ENCODE data around the gene MBTD1.
A peak's percentile ranks its signal among the peaks of the same experiment; 100 is the strongest.
"Not testable (repeated sequence)": the region's sequence is repeated elsewhere in the genome, so short reads cannot be mapped to it uniquely, and the experiment has no call there.

MBTD1 gene

DNA sequence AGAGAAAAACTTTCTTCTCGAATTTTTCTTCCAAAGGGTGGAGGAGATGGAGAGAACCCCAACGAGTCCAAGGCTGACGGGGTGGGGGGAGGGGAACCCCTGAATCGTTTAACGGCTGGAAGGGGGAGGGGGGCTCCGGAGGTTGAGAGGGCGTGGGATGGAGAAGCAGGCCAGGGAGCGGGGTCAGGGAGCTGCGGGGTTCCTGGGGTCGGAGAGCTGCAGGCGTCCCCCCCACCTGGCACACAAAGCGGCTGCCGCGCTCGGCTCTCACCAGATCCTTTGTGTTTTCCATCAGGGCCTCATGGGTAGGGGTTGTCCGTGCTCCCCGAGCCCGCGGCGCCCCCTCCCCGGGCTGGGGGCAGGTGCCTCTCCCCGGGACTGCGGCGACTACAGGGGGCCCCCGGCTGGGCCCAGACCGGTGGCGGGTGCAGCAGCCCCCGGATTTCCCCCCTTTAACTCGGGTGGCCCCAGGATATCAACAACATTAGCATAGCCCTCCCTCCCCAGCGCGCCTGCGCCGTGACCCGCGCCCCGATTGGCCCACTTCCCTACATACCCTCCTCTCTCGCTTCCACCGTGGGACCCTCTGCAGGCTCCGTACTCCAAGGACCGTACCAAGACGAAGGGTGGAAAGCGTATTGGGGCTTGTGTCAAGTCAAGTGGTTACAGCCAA, at the start of gene MBTD1:
Gene MBTD1 (minus strand): TSS at position 486 of the 673 bp plus-strand sequence. CDS start 34,888 bp downstream, outside the sequence.
- H3K36me3 Mint-ChIP-seq, result peaks cover 21% of the 10 kb centered on the region
- H3K4me3 Mint-ChIP-seq, result peak within 1 kb of the TSS; percentile 90
- peak within 1 kb of the TSS; percentile 98 for H3K27ac Mint-ChIP-seq
- no peaks in the 10 kb centered on the region for H3K9me3 Mint-ChIP-seq
- H3K4me1 Mint-ChIP-seq, result peaks cover 62% of the 10 kb centered on the region
- H3K27me3 Mint-ChIP-seq, result no peaks in the 10 kb centered on the region

DNA sequence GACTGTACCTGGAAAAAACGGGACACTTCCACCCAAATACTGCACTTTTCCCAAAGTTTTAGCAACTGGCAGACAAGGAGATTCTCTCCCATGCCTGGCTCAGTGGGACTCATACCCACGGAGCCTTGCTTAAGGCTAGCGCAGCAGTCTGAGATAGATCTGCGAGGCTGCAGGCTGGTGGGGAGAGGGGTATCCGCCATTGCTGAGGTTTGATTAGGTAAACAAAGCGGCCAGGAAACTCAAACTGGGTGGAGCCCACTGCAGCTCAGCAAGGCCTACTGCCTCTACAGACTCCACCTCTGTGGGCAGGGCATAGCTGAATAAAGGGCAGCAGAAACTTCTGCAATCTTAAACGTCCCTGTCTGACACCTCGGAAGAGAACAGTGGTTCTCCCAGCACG, 45.3 kb upstream of the MBTD1 start:
- Mint-ChIP-seq H3K27ac (no peak overlapping the region), H3K4me1 (no peaks in the 10 kb centered on the region)

DNA sequence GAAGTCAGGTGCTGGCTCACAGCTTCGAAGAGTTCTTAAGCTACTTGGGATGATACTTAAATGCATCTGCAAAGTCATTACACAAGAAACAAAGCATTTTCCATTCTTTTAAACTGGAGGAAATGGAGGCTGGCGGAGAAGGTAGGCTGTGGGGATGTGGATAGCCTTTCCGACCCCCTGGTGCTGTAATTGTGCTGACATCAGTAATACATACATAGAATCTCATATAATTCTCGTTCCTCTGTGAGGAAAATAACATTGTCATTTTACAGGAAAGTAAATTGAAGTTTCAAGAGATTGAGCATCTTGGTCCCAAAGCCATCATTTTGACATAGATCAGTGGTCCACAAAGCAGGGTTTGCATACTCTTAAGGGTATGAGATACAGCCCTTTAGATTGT, 40.0 kb upstream of the MBTD1 start:
- no peaks in the 10 kb centered on the region for H3K27me3 Mint-ChIP-seq

More for the DNA sequence above, 45.3 kb upstream of the MBTD1 start:
- Mint-ChIP-seq H3K4me3 (no peak overlapping the region), H3K36me3 (peaks cover 3% of the 10 kb centered on the region), H3K9me3 (peaks cover 11% of the 10 kb centered on the region), H3K27me3 (peaks cover 3% of the 10 kb centered on the region)

DNA sequence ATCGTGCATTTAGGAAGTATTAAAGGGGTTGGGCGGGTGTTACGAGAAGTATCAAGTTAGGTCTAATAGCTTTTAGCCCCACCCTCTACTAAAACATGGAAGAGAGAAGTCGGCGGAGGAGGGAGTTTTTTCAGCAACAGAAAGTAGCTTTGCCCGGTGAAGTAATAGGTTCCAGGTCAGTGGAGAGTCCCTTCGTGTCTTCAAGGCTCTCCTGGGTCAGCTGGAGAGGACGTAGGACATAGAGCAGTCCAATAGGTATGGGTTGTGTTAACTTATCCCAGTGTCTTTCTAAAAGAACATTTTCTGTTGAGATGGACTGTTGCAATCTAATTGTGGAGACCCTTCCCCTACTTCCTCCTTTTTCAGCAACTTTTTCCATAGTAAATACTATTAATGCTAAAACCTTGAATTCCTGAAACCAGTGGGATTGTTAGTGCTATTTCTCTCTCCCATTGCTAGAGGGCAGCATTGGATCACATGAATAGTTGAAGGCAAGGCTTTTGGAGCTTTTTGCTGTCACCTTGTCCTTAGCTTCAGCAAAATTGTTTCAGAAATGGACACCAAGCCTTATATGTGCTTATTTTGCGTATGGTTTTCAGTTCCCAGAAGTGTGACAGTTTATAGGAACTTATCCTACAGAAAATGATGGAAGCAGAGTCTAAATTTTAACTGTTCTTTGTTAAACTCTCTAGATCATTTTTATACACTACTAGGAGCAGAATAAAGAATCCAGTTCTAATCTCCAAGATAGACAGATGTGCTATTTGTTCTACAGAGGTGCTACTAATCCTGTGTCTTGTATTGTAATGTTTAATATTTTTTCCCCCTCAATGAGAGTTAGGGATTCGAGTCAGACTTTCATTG, 38.9 kb upstream of the MBTD1 start:
- H3K36me3 Mint-ChIP-seq, result peaks cover 8% of the 10 kb centered on the region
- no peaks in the 10 kb centered on the region for H3K9me3 Mint-ChIP-seq
- H3K4me1 Mint-ChIP-seq, result peaks cover 5% of the 10 kb centered on the region
- H3K4me3 Mint-ChIP-seq, result no peak overlapping the region
- H3K27ac Mint-ChIP-seq, result no peak overlapping the region
- no peaks in the 10 kb centered on the region for H3K27me3 Mint-ChIP-seq

More for the DNA sequence above, 40.0 kb upstream of the MBTD1 start:
- no peaks in the 10 kb centered on the region for H3K9me3 Mint-ChIP-seq
- no peak overlapping the region for H3K4me3 Mint-ChIP-seq
- H3K36me3 Mint-ChIP-seq, result peaks cover 1% of the 10 kb centered on the region
- no peak overlapping the region for H3K27ac Mint-ChIP-seq
- H3K4me1 Mint-ChIP-seq, result peaks cover 5% of the 10 kb centered on the region

DNA sequence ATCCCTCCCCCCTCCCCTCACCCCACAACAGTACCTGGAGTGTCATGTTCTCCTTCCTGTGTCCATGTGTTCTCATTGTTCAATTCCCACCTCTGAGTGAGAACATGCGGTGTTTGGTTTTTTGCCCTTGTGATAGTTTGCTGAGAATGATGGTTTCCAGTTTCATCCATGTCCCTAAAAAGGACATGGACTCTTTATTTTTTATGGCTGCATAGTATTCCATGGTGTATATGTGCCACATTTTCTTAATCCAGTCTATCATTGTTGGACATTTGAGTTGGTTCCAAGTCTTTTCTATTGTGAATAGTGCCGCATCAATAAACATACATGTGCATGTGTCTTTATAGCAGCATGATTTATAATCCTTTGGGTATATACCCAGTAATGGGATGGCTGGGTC, 34.5 kb upstream of the MBTD1 start:
- not testable (repeated sequence) for H3K27ac Mint-ChIP-seq, H3K4me3 Mint-ChIP-seq, H3K27me3 Mint-ChIP-seq, H3K9me3 Mint-ChIP-seq, H3K4me1 Mint-ChIP-seq
- H3K36me3 Mint-ChIP-seq, result peaks cover 20% of the 10 kb centered on the region

DNA sequence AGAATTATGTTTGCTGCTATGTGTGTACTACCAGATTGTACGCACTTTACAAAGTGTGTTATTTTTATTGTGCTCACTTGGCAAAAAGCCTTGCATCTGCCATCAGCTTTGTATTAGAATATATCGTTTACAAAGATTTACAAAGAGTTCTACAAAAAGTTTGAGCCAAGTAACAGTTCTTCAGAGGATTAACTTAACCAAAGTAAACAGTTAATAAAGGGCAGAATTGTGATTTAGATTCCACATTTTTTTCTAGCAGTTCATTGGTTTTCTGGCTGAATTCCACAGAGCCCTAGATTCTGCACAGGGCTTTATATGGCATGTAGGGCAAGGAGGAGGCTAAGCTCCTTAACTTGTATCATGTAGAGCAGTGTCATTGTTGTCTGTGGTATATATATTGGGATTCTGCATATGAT, 29.9 kb upstream of the MBTD1 start:
- Mint-ChIP-seq H3K27me3 (no peaks in the 10 kb centered on the region), H3K4me1 (peaks cover 14% of the 10 kb centered on the region), H3K36me3 (peaks cover 29% of the 10 kb centered on the region), H3K27ac (no peak overlapping the region), H3K4me3 (no peak overlapping the region), H3K9me3 (no peaks in the 10 kb centered on the region)

DNA sequence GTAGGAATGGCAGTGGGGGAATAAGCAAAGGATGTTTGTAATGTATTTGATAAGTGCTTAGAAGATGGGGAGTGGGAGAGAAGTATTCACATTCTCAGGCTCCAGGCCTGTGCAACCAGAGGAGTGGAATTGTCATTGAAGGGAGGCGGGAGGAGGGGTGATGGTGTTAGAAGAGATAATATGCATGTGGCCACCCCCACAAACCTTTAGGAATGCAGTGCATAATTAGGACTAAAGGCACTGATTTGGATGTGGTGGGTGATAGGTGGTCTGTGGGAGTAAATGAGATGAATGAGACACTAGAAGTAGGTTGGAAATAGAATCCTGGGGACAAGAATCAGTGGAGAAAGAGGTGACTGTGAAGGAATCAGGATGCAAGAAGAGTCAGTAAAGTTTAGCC, 27.6 kb upstream of the MBTD1 start:
- Mint-ChIP-seq H3K27me3 (no peaks in the 10 kb centered on the region), H3K36me3 (peaks cover 20% of the 10 kb centered on the region), H3K9me3 (no peaks in the 10 kb centered on the region), H3K4me1 (peaks cover 17% of the 10 kb centered on the region), H3K4me3 (no peak overlapping the region), H3K27ac (peak overlapping the region; percentile 53)

DNA sequence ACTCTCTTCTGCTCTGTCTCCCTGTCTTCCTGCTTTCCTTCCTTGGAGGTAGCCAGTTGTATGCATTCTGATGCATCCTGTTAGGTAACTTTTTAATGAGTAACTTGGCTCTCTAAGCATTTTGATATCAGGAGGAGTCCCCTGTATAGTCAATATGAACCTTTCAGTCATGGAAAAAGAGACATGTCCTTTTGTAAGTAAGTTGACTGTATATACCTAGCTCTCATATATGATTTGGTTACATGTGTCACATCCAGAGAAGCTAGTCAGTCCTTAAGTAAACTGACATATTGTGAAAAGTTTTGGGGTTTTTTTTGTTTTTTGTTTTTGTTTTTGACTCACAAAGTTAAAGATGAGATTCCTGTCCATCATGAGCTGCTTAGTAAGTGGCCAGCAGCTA, 19.3 kb upstream of the MBTD1 start:
- Mint-ChIP-seq H3K4me3 (no peak overlapping the region), H3K9me3 (no peaks in the 10 kb centered on the region), H3K27ac (peak overlapping the region; percentile 85), H3K36me3 (peaks cover 19% of the 10 kb centered on the region), H3K4me1 (peaks cover 13% of the 10 kb centered on the region), H3K27me3 (no peaks in the 10 kb centered on the region)

DNA sequence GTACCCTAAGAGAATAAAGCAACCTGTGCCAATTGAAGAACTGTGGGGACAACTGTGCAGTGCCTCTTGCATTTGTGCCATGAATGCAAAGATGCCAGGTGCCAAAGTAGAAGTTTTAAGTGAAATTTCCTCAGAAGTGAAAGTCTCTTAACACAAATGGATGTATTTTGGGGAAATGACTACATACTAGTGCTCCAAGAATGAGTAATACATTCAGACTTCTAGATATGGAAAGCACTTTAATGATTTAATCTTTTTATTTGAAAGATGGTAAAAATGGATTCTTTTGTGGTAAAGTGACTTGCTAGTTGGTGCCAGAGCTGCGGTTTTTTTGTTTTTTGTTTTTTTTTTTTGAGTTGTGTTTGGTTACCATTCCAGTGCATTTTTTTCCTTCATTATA, 15.5 kb upstream of the MBTD1 start:
- Mint-ChIP-seq H3K27me3 (no peaks in the 10 kb centered on the region), H3K36me3 (peaks cover 22% of the 10 kb centered on the region), H3K27ac (no peak overlapping the region), H3K4me1 (peaks cover 34% of the 10 kb centered on the region), H3K9me3 (no peaks in the 10 kb centered on the region), H3K4me3 (no peak overlapping the region)

DNA sequence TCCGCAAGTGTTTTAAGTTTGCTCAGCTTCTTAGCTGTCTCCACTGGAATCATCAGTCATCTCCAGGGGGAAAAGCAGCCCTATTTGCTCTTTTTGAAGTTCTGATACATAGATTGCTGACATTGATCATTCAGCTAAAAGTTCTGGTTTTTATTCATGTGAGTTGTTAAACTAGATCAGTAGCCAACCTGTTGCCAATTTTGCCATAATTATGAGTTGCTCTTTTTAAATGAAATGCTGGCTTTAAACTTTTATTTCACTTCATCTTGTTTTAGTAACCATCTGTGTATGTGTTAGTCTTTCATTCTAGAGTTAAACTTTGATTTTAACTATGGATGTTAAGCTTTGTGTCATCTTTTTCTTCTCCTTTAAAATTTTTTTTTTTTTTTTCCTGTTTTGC, 13.0 kb upstream of the MBTD1 start:
- Mint-ChIP-seq H3K9me3 (no peaks in the 10 kb centered on the region), H3K4me1 (peaks cover 44% of the 10 kb centered on the region), H3K27me3 (no peaks in the 10 kb centered on the region), H3K27ac (no peak overlapping the region), H3K36me3 (peaks cover 24% of the 10 kb centered on the region), H3K4me3 (no peak overlapping the region)

DNA sequence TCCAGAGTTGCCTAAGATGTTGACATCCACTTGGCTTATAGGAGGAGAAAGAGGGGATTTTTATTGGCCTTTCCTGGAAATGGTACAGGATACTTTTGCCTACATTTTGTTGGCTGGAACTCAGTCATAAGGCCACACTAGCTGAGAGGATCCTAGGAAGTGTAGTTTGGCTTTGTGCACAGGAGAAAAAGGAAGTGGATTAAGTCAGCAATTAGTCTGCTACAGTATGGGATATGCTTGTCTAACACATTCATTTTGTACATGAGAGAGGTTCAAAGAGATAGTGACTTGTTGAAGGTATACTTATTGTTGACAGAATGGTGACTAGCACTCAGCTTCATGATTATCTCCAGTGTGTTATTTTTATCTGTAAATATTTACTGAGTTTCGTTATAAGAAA, 10.8 kb upstream of the MBTD1 start:
- Mint-ChIP-seq H3K9me3 (no peaks in the 10 kb centered on the region), H3K27ac (no peak overlapping the region), H3K36me3 (peaks cover 24% of the 10 kb centered on the region), H3K4me3 (no peak overlapping the region), H3K4me1 (peaks cover 55% of the 10 kb centered on the region), H3K27me3 (no peaks in the 10 kb centered on the region)

DNA sequence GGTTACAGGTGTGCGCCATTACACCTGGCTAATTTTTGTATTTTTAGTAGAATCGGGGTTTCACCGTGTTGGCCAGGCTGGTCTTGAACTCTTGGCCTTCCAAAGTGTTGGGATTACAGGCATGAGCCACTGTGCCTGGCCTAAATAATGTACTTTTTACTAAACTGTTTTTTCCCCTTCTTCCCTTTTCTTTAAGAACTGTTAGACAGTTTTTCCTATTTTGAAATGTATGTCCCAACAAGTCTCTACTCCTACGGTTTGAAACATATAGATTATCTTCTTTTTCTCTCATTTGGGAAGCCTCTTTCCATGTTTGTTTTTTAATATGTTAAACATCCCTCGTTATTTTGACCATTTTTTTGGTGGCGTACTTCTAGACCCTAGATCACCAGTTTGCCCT, 10.1 kb upstream of the MBTD1 start:
- peaks cover 58% of the 10 kb centered on the region for H3K4me1 Mint-ChIP-seq
- H3K27ac Mint-ChIP-seq, result no peak overlapping the region

DNA sequence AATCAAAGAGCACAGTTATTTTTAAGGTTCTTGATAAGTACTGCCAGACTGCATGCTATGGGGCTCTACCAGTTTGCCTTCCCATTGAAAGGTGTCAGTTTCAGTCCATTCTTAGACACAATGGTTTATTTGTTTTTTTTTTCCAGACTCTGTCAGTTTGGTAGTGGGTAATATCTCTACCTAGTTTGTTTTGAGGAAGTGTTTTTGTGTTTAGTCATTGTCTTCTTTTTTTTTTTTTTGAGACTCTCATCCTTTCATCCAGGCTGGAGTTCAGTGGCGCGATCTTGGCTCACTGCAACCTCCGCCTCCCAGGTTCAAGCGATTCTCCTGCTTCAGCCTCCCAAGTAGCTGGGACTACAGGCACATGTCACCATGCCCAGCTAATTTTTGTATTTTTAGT, 4.6 kb upstream of the MBTD1 start:
- peaks cover 32% of the 10 kb centered on the region for H3K36me3 Mint-ChIP-seq
- not testable (repeated sequence) for H3K27me3 Mint-ChIP-seq, H3K9me3 Mint-ChIP-seq
- H3K4me1 Mint-ChIP-seq, result peaks cover 51% of the 10 kb centered on the region
- peak overlapping the region; percentile 30 for H3K27ac Mint-ChIP-seq
- H3K4me3 Mint-ChIP-seq, result peak overlapping the region; percentile 47

More for the DNA sequence above, 10.1 kb upstream of the MBTD1 start:
- Mint-ChIP-seq H3K27me3 (no peaks in the 10 kb centered on the region), H3K4me3 (no peak overlapping the region), H3K9me3 (no peaks in the 10 kb centered on the region), H3K36me3 (peaks cover 24% of the 10 kb centered on the region)

DNA sequence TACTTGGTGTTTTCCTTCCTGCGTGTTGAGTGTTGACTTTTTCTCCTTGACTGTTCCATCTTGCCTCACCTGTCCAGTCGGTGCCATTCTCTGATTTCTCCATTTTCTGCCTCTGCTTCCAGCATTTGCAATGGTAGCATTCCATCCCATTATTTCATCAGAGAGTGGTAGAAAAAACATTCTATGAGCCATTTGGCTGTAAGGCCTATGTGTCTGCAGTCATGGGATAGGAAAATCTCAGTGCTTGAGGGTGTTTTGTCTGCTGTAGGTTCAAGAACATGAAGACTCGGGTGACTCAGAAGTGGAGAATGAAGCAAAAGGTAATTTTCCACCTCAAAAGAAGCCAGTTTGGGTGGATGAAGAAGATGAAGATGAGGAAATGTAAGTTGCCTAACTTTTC, 3.2 kb upstream of the MBTD1 start:
- H3K27ac Mint-ChIP-seq, result peak overlapping the region; percentile 82
- H3K9me3 Mint-ChIP-seq, result no peaks in the 10 kb centered on the region
- H3K4me3 Mint-ChIP-seq, result peak overlapping the region; percentile 83
- peaks cover 55% of the 10 kb centered on the region for H3K4me1 Mint-ChIP-seq
- no peaks in the 10 kb centered on the region for H3K27me3 Mint-ChIP-seq
- H3K36me3 Mint-ChIP-seq, result peaks cover 27% of the 10 kb centered on the region

DNA sequence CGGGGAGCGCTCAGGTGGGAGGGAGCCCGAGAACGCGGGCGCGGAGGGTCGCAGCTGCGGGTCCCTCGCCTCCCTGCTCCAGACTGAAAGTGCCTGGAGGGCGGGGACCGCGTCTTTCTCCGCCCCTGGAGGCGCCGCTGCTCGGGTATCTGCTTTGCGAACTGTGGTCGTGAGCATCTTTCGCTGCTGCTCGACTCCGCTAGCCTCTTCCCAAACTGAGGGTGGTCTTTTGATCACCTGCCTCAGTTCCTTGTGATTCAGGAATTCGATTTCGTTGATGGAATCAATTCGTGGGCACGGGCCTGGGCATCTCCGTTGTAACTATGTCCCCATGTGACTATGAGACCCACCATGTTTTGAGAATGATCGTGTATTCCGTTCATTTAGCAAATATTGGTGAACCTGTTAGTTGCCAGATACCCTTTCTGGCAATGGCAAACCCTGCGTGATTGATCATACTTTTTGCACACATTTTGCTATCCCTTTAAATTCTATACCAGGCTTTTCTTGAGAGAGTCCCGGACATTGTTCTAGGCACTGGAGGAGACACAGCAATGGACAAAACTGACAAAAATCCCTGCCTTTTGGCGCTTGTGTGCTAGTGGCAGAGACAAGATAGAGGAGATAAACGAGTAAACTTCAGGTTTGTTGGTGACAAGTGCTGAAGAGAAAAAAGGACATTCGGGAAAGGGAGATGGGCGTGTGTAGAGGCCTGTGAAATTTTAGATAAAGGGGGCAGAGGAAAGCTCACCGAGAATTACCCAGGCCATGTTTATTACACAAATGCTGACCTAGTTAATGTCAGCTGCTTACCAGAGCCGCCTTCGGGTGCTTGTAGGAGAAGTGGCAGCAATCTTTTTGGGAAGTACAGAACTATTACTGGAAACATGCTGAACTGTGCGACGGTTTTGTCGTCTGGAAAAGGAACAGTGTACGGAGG, 1.4 kb upstream of the MBTD1 start:
- Mint-ChIP-seq H3K9me3 (no peaks in the 10 kb centered on the region), H3K4me1 (peaks cover 65% of the 10 kb centered on the region), H3K27ac (peak overlapping the region; percentile 36), H3K36me3 (peaks cover 27% of the 10 kb centered on the region), H3K4me3 (peak overlapping the region; percentile 90), H3K27me3 (no peaks in the 10 kb centered on the region)
